K562 (cell line): Measurements from ENCODE around the gene IRF2BP2. TPM values are rescaled to one million over a fixed set of nuclear protein-coding genes. Genes with fewer than 3 reads are reported as not detected.
A peak's percentile ranks its signal among the peaks of the same experiment; 100 is the strongest.

ENCODE experiments used
- ATAC-seq: fragments of 200-7000 bp; cut with Tn5 transposase; 3 replicates; pipeline ENCODE4 v1.9.1; 2020; ENCODE audit warnings: moderate library complexity
- BruUV-seq: library from RNA; stranded (reverse); fragments of 400-500 nt; replicated peaks from 2 replicates; lab custom pipeline; 2021; lab: Mats Ljungman, UMichigan
- CTCF ChIA-PET: fragments of 300-600 bp; formaldehyde crosslinking; extraction: SDS; loops from one replicate; lab custom pipeline; 2021; ENCODE audit warnings: low intra/inter-chr PET ratio; lab: Yijun Ruan, JAX
- POLR2A ChIA-PET: fragments of 300-600, 350-650 bp; sonication (Branson Sonifier 250); formaldehyde crosslinking; extraction: SDS; loops from one replicate; lab custom pipeline; 2021; ENCODE audit warnings: antibody characterized with exemption, inconsistent platforms; lab: Yijun Ruan, JAX
- DNase-seq, 4 experiments: peaks; one replicate each; pipeline versions ENCODE4 v3.0.0 to v3.0.0-alpha.2; 2011 to 2018; ENCODE audit warnings: low spot score in 3 of 4, mixed read lengths in 3 of 4; ENCODE audit errors: extremely low read depth in 1 of 4
- FAIRE-seq: peaks from 2 replicates; lab custom pipeline; 2011; peaks lifted over from hg19 to GRCh38; lab: Jason Lieb, UNC
- H2AFZ ChIP-seq: 2 replicates; pipeline ENCODE4 v1.6.0; 2011; ENCODE audit warnings: low read depth, low read length, control low read depth, inconsistent platforms
- H3K27ac ChIP-seq: fragments of 200-600 bp; 3 replicates; pipeline ENCODE4 v1.8.0; 2011; ENCODE audit warnings: low read depth, mild to moderate bottlenecking, control low read depth, inconsistent platforms, low read length, moderate library complexity, mixed read lengths; ENCODE audit errors: extremely low read depth
- H3K27me3 ChIP-seq, 2 experiments: fragments of 300-600 bp in 1 of 2; 2 replicates in 1 of 2; 3 replicates in 1 of 2; pipeline versions ENCODE4 v1.6.0 to v1.8.0; 2011; ENCODE audit warnings: inconsistent platforms in 2 of 2, low read length in 2 of 2, mild to moderate bottlenecking in 1 of 2, mixed read lengths in 1 of 2, moderate library complexity in 1 of 2; ENCODE audit not compliant: control insufficient read depth in 2 of 2, insufficient read depth in 2 of 2
- H3K36me3 ChIP-seq: fragments of 300-600 bp; 3 replicates; pipeline ENCODE4 v1.8.0; 2011; ENCODE audit warnings: mild to moderate bottlenecking, low read length, inconsistent platforms; ENCODE audit not compliant: control insufficient read depth, insufficient read depth
- H3K4me1 ChIP-seq, 2 experiments: fragments of 200-600 bp in 1 of 2; replicated peaks in 1 of 2; 2 replicates in 1 of 2; 3 replicates in 1 of 2; pipeline versions ENCODE4 v1.5.1 to v1.8.0; 2011; ENCODE audit warnings: inconsistent platforms in 2 of 2, low read length in 2 of 2, mild to moderate bottlenecking in 1 of 2, mixed read lengths in 1 of 2, moderate library complexity in 1 of 2; ENCODE audit not compliant: control insufficient read depth in 2 of 2, insufficient read depth in 2 of 2
- H3K4me2 ChIP-seq: 2 replicates; pipeline ENCODE4 v1.6.1; 2011; ENCODE audit warnings: low read length, control low read depth, inconsistent platforms, mixed read lengths; ENCODE audit not compliant: insufficient read depth
- H3K4me3 ChIP-seq: fragments of 200-600 bp; sonication (generic), shearing (Covaris generic); 2 replicates; pipeline ENCODE4 v1.5.1; 2016; ENCODE audit warnings: control low read depth, inconsistent platforms
- H3K79me2 ChIP-seq: fragments of 200-600 bp; 3 replicates; pipeline ENCODE4 v1.8.0; 2011; ENCODE audit warnings: low read length, inconsistent platforms; ENCODE audit not compliant: control insufficient read depth, insufficient read depth
- H3K9ac ChIP-seq, 2 experiments: 2 replicates each; pipeline versions ENCODE4 v1.6.0 to v1.6.1; 2011; ENCODE audit warnings: low read depth in 2 of 2, low read length in 2 of 2, control low read depth in 1 of 2, inconsistent platforms in 1 of 2, mild to moderate bottlenecking in 1 of 2, mixed read lengths in 1 of 2; ENCODE audit not compliant: insufficient read depth in 1 of 2
- H3K9me1 ChIP-seq: one replicate; pipeline ENCODE4 v1.6.0; 2011; ENCODE audit warnings: inconsistent platforms, mild to moderate bottlenecking, low read length, moderate library complexity; ENCODE audit not compliant: control insufficient read depth, insufficient read depth
- H3K9me3 ChIP-seq: replicated peaks from 2 replicates; pipeline ENCODE4 v1.5.1; 2011; ENCODE audit warnings: low read depth, low read length, inconsistent platforms; ENCODE audit not compliant: control insufficient read depth, insufficient read depth
- H4K20me1 ChIP-seq: replicated peaks from 2 replicates; pipeline ENCODE4 v1.6.1; 2011; ENCODE audit warnings: low read length, inconsistent platforms, mixed read lengths; ENCODE audit not compliant: control insufficient read depth, insufficient read depth
- CHD7 ChIP-seq: fragments of 200-600 bp; sonication (generic); IDR thresholded peaks from one replicate; pipeline ENCODE4 v1.6.1; 2012; ENCODE audit warnings: mild to moderate bottlenecking, low read depth, low read length, inconsistent platforms
- FOXP1 ChIP-seq: sonication (generic); formaldehyde crosslinking; IDR thresholded peaks from 2 replicates; pipeline ENCODE4 v1.8.0; 2022; ENCODE audit warnings: mild to moderate bottlenecking, missing genetic modification reagents
- GTF2F1 ChIP-seq: IDR thresholded peaks from 2 replicates; pipeline ENCODE4 v1.6.1; 2011; ENCODE audit warnings: low read depth, low read length, improper control_type of control experiment
- KAT8 ChIP-seq: fragments of 450-650 bp; IDR thresholded peaks from 2 replicates; pipeline ENCODE4 v1.6.1; 2016; ENCODE audit warnings: low read depth, mild to moderate bottlenecking
- PCBP1 ChIP-seq: fragments of 200-400 bp; formaldehyde crosslinking; IDR thresholded peaks from 2 replicates; pipeline ENCODE4 v1.6.1; 2018; ENCODE audit warnings: mild to moderate bottlenecking, low read depth, low read length; ENCODE audit not compliant: poor library complexity, severe bottlenecking
- PKNOX1 ChIP-seq: fragments of 450-650 bp; IDR thresholded peaks from 2 replicates; pipeline ENCODE4 v1.6.1; 2016
- RHOXF2B ChIP-seq: fragments of 250-450 bp; sonication (Bioruptor Pico); conservative IDR thresholded peaks from 2 replicates; pipeline ENCODE4 v1.5.1; 2021
- ZNF639 ChIP-seq, 2 experiments: fragments of 200-800 bp in 1 of 2; sonication (Bioruptor generic) in 1 of 2; sonication (generic) in 1 of 2; formaldehyde crosslinking in 1 of 2; IDR thresholded peaks in 1 of 2; conservative IDR thresholded peaks in 1 of 2; 2 replicates each; pipeline versions ENCODE4 v1.5.0 to v1.6.1; 2016 to 2020; ENCODE audit warnings: missing compliant biosample characterization in 1 of 2, missing genetic modification characterization in 1 of 2, missing genetic modification reagents in 1 of 2
- WGBS: fragments of 100-300 bp; shearing (Covaris generic); methylation state at CpG from one replicate; pipeline ENCODE4 v1.1.6; 2016; ENCODE audit warnings: low coverage, mixed read lengths; ENCODE audit not compliant: insufficient coverage; ENCODE audit errors: missing lambda C conversion rate; 5-methylcytosine and 5-hydroxymethylcytosine counted together
- in situ Hi-C: fragments of 300-500 bp; cut with MboI; formaldehyde crosslinking; loops from 4 replicates; pipeline ENCODE4 v1.15.0; 2018; ENCODE audit warnings: inconsistent platforms, mixed read lengths
- intact Hi-C: fragments of 100-400 bp; cut with micrococcal nuclease; formaldehyde crosslinking; loops from 2 replicates; pipeline ENCODE4 v1.14.2; 2022
- polyA plus RNA-seq, 8 experiments: library from polyadenylated mRNA; depleted of rRNA in 4 of 8; stranded (reverse) in 5 of 8; unstranded in 3 of 8; fragments of >200 nt; fragmentation: Nextera tagmentation in 2 of 8; fragmentation: Illumina TruSeq in 1 of 8; extraction: Ambion mirVana in 2 of 8; extraction: Trizol in 1 of 8; gene quantifications; 2 replicates each; pipeline versions ENCODE4 v1.2.1 to v1.2.3, GENCODE V29; 2011 to 2014; ENCODE audit warnings: inconsistent platforms in 1 of 8, missing spikeins in 1 of 8
- total RNA-seq, 7 experiments: library from RNA; depleted of rRNA in 6 of 7; stranded (reverse); fragments of >200 nt in 6 of 7; fragmentation: Illumina TruSeq in 2 of 7; extraction: Trizol in 2 of 7; gene quantifications; 2 replicates each; pipeline versions ENCODE4 v1.2.1 to v1.2.3, GENCODE V29; 2011 to 2021; ENCODE audit warnings: low replicate concordance in 1 of 7

Gene IRF2BP2
- total and polyA plus RNA-seq, 9 of the 15 experiments (the other 6 are each of a cell fraction or from before 2014, with no cell fraction given): 7.7 to 68.6 (median 22.1) TPM

GRCh38 chr1:234634387-234634786 lies 24.4 kb upstream of the IRF2BP2 start:
- Histone ChIP-seq H3K4me1 (no peaks in the 10 kb centered on the region), H3K9ac (no peak overlapping the region), H4K20me1 (no peaks in the 10 kb centered on the region), H3K4me2 (no peak overlapping the region), H3K36me3 (no peaks in the 10 kb centered on the region), H3K9me1 (no peaks in the 10 kb centered on the region), H3K4me3 (no peak overlapping the region), H2AFZ (peak overlapping the region; percentile 46; the same call in 1 of the 2 replicates), H3K27ac (no peak overlapping the region), H3K27me3 (no peaks in the 10 kb centered on the region; a peak in 1 of 5 replicates), H3K79me2 (no peaks in the 10 kb centered on the region), H3K9me3 (no peaks in the 10 kb centered on the region)
- TF ChIP-seq RHOXF2B (CRISPR knock-in tag) (no peak), KAT8 (no peak), PKNOX1 (no peak), CHD7 (no peak), PCBP1 (no peak), FOXP1 (CRISPR knock-in tag) (no peak), ZNF639 (CRISPR knock-in tag; conservative IDR thresholded peaks at IDR 0.05 in 1 of 2, IDR thresholded peaks at IDR 0.05 in 1 of 2) (no peak), GTF2F1 (no peak)
- BruUV-seq: no TSS peak
- in situ Hi-C loops: no loop called here
- WGBS: 39% methylated on average over 7 of the region's 7 CpGs
- FAIRE-seq (no peak), DNase-seq (no peak), ATAC-seq (peak; percentile 33; the same call in 1 of the 3 replicates)
- intact Hi-C loops: no loop called here
- CTCF ChIA-PET: no interaction called here
- POLR2A ChIA-PET: interaction anchor here (1.7 kb wide), 1 partner anchor 21 kb away, joined by 6 read pairs; no protein-coding TSS in a partner anchor
